HepG2 (cell line): Measurements from ENCODE around the gene TCP11L1. TPM values are rescaled to one million over a fixed set of nuclear protein-coding genes. Genes with fewer than 3 reads are reported as not detected.

Experiments
- FOXA3 ChIP-seq: IDR thresholded peaks from 2 replicates; pipeline ENCODE4 v1.6.1; 2016; ENCODE audit warnings: missing genetic modification reagents, missing compliant biosample characterization
- GLI4 ChIP-seq: sonication (generic); formaldehyde crosslinking; IDR thresholded peaks from 2 replicates; pipeline ENCODE4 v1.5.1; 2020; ENCODE audit warnings: missing genetic modification reagents, mild to moderate bottlenecking, moderate library complexity, borderline replicate concordance
- GPN1 ChIP-seq: sonication (generic); formaldehyde crosslinking; IDR thresholded peaks from 2 replicates; pipeline ENCODE4 v1.5.1; 2020; ENCODE audit warnings: missing genetic modification reagents, borderline replicate concordance
- KDM2A ChIP-seq: sonication (generic); formaldehyde crosslinking; IDR thresholded peaks from 2 replicates; pipeline ENCODE4 v1.4.0; 2020; ENCODE audit warnings: low read depth, missing genetic modification reagents, borderline replicate concordance
- KDM5B ChIP-seq: sonication (generic); formaldehyde crosslinking; IDR thresholded peaks from 2 replicates; pipeline ENCODE4 v1.4.0; 2020; ENCODE audit warnings: missing genetic modification reagents, mild to moderate bottlenecking, borderline replicate concordance
- NR3C1 ChIP-seq: sonication (generic); formaldehyde crosslinking; IDR thresholded peaks from 2 replicates; pipeline ENCODE4 v1.4.0; 2020; ENCODE audit warnings: missing genetic modification reagents
- POLR2A ChIP-seq, 2 experiments: IDR thresholded peaks; 2 replicates each; pipeline ENCODE4 v1.6.1; 2011; ENCODE audit warnings: low read depth in 2 of 2, low read length in 2 of 2, mild to moderate bottlenecking in 1 of 2, moderate library complexity in 1 of 2; ENCODE audit not compliant: insufficient read depth in 1 of 2
- RBFOX2 ChIP-seq: fragments of 200-400 bp; formaldehyde crosslinking; IDR thresholded peaks from 2 replicates; pipeline ENCODE4 v1.6.1; 2017; ENCODE audit warnings: low read depth, mild to moderate bottlenecking, low read length
- SP5 ChIP-seq: IDR thresholded peaks from 2 replicates; pipeline ENCODE4 v1.6.1; 2016; ENCODE audit warnings: low read depth, borderline replicate concordance
- STAG1 ChIP-seq: sonication (generic); formaldehyde crosslinking; IDR thresholded peaks from 2 replicates; pipeline ENCODE4 v1.4.0; 2020; ENCODE audit warnings: missing genetic modification reagents
- U2AF1 ChIP-seq: fragments of 200-400 bp; formaldehyde crosslinking; optimal IDR thresholded peaks from 2 replicates; pipeline ENCODE3; 2017; ENCODE audit warnings: mild to moderate bottlenecking, low read depth, low read length
- ZNF10 ChIP-seq: sonication (generic); formaldehyde crosslinking; IDR thresholded peaks from 2 replicates; pipeline ENCODE4 v1.4.0; 2020; ENCODE audit warnings: mild to moderate bottlenecking, low read depth, missing genetic modification reagents, borderline replicate concordance
- ZNF24 ChIP-seq: fragments of 450-650 bp; IDR thresholded peaks from 2 replicates; pipeline ENCODE4 v1.6.1; 2017; ENCODE audit warnings: antibody characterized with exemption, mild to moderate bottlenecking
- polyA plus RNA-seq, 8 experiments: library from polyadenylated mRNA; depleted of rRNA in 3 of 8; stranded (reverse) in 7 of 8; unstranded in 1 of 8; fragments of >200 nt; fragmentation: Illumina TruSeq in 4 of 8; extraction: Trizol in 4 of 8; gene quantifications; 2 replicates each; pipeline versions ENCODE4 v1.2.1 to v1.2.3, GENCODE V29; 2011 to 2016; ENCODE audit warnings: low read depth in 4 of 8, missing spikeins in 1 of 8, mixed read lengths in 1 of 8; ENCODE audit not compliant: insufficient read depth in 1 of 8
- total RNA-seq, 5 experiments: library from RNA; depleted of rRNA; stranded (reverse); fragments of >200 nt; fragmentation: Illumina TruSeq; extraction: Trizol; gene quantifications; 2 replicates each; pipeline ENCODE4 v1.2.3, GENCODE V29; 2016; ENCODE audit warnings: low read depth in 1 of 5
- TF ChIP-seq, protein P1 (sequence below): sonication (generic); formaldehyde crosslinking; IDR thresholded peaks from 2 replicates; pipeline ENCODE4 v1.4.0; 2020; ENCODE audit warnings: missing genetic modification reagents, low read depth, mild to moderate bottlenecking, borderline replicate concordance
- TF ChIP-seq, protein P2 (sequence below), 2 experiments: sonication (generic) in 1 of 2; formaldehyde crosslinking in 1 of 2; IDR thresholded peaks; 2 replicates each; pipeline versions ENCODE4 v1.4.0 to v1.6.1; 2018 to 2020; ENCODE audit warnings: missing genetic modification reagents in 2 of 2, borderline replicate concordance in 1 of 2, low read depth in 1 of 2, mild to moderate bottlenecking in 1 of 2, missing biosample characterization in 1 of 2
- TF ChIP-seq, protein P3 (sequence below): sonication (generic); formaldehyde crosslinking; IDR thresholded peaks from 2 replicates; pipeline ENCODE4 v1.4.0; 2020; ENCODE audit warnings: missing genetic modification reagents
- TF ChIP-seq, protein P4 (sequence below): sonication (generic); formaldehyde crosslinking; IDR thresholded peaks from 2 replicates; pipeline ENCODE4 v1.4.0; 2020; ENCODE audit warnings: missing genetic modification reagents
- TF ChIP-seq, protein P5 (sequence below): sonication (generic); formaldehyde crosslinking; IDR thresholded peaks from 2 replicates; pipeline ENCODE4 v1.5.0; 2020; ENCODE audit warnings: mild to moderate bottlenecking, low read depth, missing genetic modification reagents, borderline replicate concordance

TCP11L1 gene
- total and polyA plus RNA-seq, 2 of the 13 experiments (the other 11 are each of a cell fraction or from before 2014, with no cell fraction given), result 7.9 to 10.1 TPM

DNA sequence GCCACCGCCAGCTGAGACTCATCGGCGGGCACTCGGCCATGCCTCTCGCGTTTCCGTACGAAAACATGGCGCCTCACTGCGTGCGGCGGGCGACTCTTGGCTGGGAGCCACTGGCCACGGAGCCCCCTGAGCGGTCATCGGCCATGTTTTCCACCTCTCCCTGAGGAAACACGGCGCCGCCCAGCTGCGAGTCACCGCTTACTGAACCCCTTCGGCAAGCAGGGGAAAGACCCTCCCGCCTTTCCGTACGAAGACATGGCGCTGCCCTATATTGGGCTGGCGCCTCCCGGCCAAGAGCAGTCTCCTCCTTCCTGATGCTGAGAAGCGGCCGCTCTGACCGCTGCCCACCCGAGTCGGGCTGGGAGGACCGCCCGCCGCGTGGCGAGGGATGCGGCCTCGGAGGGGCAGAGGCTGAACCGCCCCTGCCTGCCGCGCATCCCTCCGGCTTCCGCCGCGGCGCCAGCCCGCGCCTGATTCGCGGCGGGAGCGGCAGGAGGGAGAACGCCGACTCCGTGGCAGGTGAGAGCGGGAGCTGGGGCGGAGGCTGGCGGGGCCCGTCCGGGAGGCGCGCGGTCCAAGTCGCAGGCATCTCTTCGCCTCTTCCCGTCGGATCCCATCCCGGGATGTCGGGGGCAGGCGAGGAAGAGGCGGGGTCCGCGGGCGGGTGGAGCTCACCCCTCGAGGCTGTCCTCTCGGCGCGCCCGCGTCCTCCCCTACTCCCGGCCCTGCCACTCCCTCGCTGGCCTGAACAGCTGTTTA is at the start of gene TCP11L1 (continued):
- TF ChIP-seq, protein P1, sequence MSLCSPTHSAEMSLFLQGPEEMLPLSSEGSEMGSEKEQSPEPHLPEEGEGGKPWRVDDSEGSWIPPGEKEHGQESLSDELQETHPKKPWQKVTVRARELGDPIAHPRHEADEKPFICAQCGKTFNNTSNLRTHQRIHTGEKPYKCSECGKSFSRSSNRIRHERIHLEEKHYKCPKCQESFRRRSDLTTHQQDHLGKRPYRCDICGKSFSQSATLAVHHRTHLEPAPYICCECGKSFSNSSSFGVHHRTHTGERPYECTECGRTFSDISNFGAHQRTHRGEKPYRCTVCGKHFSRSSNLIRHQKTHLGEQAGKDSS (CRISPR knock-in tag), result peak; percentile 23; the same call in 1 of the 2 replicates
- TF ChIP-seq, protein P2, sequence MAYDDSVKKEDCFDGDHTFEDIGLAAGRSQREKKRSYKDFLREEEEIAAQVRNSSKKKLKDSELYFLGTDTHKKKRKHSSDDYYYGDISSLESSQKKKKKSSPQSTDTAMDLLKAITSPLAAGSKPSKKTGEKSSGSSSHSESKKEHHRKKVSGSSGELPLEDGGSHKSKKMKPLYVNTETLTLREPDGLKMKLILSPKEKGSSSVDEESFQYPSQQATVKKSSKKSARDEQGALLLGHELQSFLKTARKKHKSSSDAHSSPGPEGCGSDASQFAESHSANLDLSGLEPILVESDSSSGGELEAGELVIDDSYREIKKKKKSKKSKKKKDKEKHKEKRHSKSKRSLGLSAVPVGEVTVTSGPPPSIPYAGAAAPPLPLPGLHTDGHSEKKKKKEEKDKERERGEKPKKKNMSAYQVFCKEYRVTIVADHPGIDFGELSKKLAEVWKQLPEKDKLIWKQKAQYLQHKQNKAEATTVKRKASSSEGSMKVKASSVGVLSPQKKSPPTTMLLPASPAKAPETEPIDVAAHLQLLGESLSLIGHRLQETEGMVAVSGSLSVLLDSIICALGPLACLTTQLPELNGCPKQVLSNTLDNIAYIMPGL (CRISPR knock-in tag; IDR thresholded peaks at IDR 0.05; ENCODE audit: borderline replicate concordance in 1 of 2, low read depth in 1 of 2), result peak; percentile 57 to 91
- TF ChIP-seq KDM5B (CRISPR knock-in tag) (peak; percentile 98), KDM2A (CRISPR knock-in tag) (peak; percentile 82), STAG1 (0 out of 2 replicates have a peak, but pooled peaks have one; percentile 3), FOXA3 (0 out of 2 replicates have a peak, but pooled peaks have one; percentile 17), POLR2A (IDR thresholded peaks at IDR 0.05; ENCODE audit: insufficient read depth in 1 of 2, low read depth in 2 of 2, low read length in 2 of 2) (peak; percentile 47 to 54; a peak in 2 of 4 replicates), GPN1 (CRISPR knock-in tag) (no peak; the same call in 1 of the 2 replicates), ZNF10 (no peak), U2AF1 (no peak), ZNF24 (no peak), GLI4 (CRISPR knock-in tag) (0 out of 2 replicates have a peak, but pooled peaks have one; percentile 39), RBFOX2 (peak; percentile 88), NR3C1 (CRISPR knock-in tag) (no peak), SP5 (CRISPR knock-in tag) (no peak)
- TF ChIP-seq, protein P3, sequence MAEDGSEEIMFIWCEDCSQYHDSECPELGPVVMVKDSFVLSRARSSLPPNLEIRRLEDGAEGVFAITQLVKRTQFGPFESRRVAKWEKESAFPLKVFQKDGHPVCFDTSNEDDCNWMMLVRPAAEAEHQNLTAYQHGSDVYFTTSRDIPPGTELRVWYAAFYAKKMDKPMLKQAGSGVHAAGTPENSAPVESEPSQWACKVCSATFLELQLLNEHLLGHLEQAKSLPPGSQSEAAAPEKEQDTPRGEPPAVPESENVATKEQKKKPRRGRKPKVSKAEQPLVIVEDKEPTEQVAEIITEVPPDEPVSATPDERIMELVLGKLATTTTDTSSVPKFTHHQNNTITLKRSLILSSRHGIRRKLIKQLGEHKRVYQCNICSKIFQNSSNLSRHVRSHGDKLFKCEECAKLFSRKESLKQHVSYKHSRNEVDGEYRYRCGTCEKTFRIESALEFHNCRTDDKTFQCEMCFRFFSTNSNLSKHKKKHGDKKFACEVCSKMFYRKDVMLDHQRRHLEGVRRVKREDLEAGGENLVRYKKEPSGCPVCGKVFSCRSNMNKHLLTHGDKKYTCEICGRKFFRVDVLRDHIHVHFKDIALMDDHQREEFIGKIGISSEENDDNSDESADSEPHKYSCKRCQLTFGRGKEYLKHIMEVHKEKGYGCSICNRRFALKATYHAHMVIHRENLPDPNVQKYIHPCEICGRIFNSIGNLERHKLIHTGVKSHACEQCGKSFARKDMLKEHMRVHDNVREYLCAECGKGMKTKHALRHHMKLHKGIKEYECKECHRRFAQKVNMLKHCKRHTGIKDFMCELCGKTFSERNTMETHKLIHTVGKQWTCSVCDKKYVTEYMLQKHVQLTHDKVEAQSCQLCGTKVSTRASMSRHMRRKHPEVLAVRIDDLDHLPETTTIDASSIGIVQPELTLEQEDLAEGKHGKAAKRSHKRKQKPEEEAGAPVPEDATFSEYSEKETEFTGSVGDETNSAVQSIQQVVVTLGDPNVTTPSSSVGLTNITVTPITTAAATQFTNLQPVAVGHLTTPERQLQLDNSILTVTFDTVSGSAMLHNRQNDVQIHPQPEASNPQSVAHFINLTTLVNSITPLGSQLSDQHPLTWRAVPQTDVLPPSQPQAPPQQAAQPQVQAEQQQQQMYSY (CRISPR knock-in tag), result peak; percentile 95
- TF ChIP-seq, protein P4, sequence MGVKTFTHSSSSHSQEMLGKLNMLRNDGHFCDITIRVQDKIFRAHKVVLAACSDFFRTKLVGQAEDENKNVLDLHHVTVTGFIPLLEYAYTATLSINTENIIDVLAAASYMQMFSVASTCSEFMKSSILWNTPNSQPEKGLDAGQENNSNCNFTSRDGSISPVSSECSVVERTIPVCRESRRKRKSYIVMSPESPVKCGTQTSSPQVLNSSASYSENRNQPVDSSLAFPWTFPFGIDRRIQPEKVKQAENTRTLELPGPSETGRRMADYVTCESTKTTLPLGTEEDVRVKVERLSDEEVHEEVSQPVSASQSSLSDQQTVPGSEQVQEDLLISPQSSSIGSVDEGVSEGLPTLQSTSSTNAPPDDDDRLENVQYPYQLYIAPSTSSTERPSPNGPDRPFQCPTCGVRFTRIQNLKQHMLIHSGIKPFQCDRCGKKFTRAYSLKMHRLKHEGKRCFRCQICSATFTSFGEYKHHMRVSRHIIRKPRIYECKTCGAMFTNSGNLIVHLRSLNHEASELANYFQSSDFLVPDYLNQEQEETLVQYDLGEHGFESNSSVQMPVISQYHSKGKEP, result no peak
- TF ChIP-seq, protein P5, sequence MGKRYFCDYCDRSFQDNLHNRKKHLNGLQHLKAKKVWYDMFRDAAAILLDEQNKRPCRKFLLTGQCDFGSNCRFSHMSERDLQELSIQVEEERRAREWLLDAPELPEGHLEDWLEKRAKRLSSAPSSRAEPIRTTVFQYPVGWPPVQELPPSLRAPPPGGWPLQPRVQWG (CRISPR knock-in tag), result no peak
